K562 (cell line): ENCODE data around the gene LAMB2. TPM values are rescaled to one million over a fixed set of nuclear protein-coding genes. Genes with fewer than 3 reads are reported as not detected.

ENCODE experiments used
- CCNT2 ChIP-seq: IDR thresholded peaks from 2 replicates; pipeline ENCODE4 v1.6.1; 2011; ENCODE audit warnings: borderline replicate concordance, low read depth, mild to moderate bottlenecking, moderate library complexity, mixed read lengths, low read length; ENCODE audit not compliant: insufficient read length; ENCODE audit errors: extremely low read depth
- FOXK2 ChIP-seq, 2 experiments: fragments of 450-650 bp; IDR thresholded peaks in 1 of 2; conservative IDR thresholded peaks in 1 of 2; 2 replicates each; pipeline ENCODE4 v1.6.1; 2016; ENCODE audit warnings: low read depth in 2 of 2, mild to moderate bottlenecking in 1 of 2
- ILF3 ChIP-seq: fragments of 450-650 bp; IDR thresholded peaks from 2 replicates; pipeline ENCODE4 v1.6.1; 2018; ENCODE audit warnings: antibody characterized with exemption, mild to moderate bottlenecking, moderate library complexity, borderline replicate concordance
- KAT8 ChIP-seq: fragments of 450-650 bp; IDR thresholded peaks from 2 replicates; pipeline ENCODE4 v1.6.1; 2016; ENCODE audit warnings: low read depth, mild to moderate bottlenecking
- KLF16 ChIP-seq: IDR thresholded peaks from 2 replicates; pipeline ENCODE4 v1.6.1; 2016; ENCODE audit warnings: antibody characterized with exemption
- MAFF ChIP-seq: IDR thresholded peaks from 2 replicates; pipeline ENCODE4 v1.6.1; 2012; ENCODE audit warnings: low read length, improper control_type of control experiment
- MYC ChIP-seq, 2 experiments: fragments of 250-450 bp in 1 of 2; sonication (Bioruptor Pico) in 1 of 2; IDR thresholded peaks; 2 replicates each; pipeline versions ENCODE4 v1.5.1 to v1.6.1; 2012 to 2021; ENCODE audit warnings: low read depth in 2 of 2, borderline replicate concordance in 1 of 2, improper control_type of control experiment in 1 of 2, low read length in 1 of 2, mild to moderate bottlenecking in 1 of 2, moderate library complexity in 1 of 2
- NFE2 ChIP-seq: IDR thresholded peaks from 2 replicates; pipeline ENCODE4 v1.6.1; 2014; ENCODE audit warnings: antibody characterized with exemption, low read depth
- PTTG1 ChIP-seq: fragments of 450-650 bp; IDR thresholded peaks from 2 replicates; pipeline ENCODE4 v1.6.1; 2016; ENCODE audit warnings: low read depth, mild to moderate bottlenecking, missing genetic modification characterization, missing compliant biosample characterization
- SAFB ChIP-seq: fragments of 200-400 bp; formaldehyde crosslinking; IDR thresholded peaks from 2 replicates; pipeline ENCODE4 v1.6.1; 2017; ENCODE audit warnings: low read depth, low read length, borderline replicate concordance
- U2AF2 ChIP-seq: fragments of 200-400 bp; formaldehyde crosslinking; optimal IDR thresholded peaks from 2 replicates; pipeline ENCODE3; 2017; ENCODE audit warnings: low read depth, mild to moderate bottlenecking, low read length
- ZNF347 ChIP-seq: fragments of 450-650 bp; formaldehyde crosslinking; IDR thresholded peaks from 2 replicates; pipeline ENCODE4 v1.4.0; 2020; ENCODE audit warnings: low read depth, mild to moderate bottlenecking, moderate library complexity
- ZNF551 ChIP-seq: fragments of 250-450 bp; sonication (Bioruptor Pico); IDR thresholded peaks from 2 replicates; pipeline ENCODE4 v1.5.0; 2021; ENCODE audit warnings: mild to moderate bottlenecking, moderate library complexity
- polyA plus RNA-seq, 8 experiments: library from polyadenylated mRNA; depleted of rRNA in 4 of 8; stranded (reverse) in 5 of 8; unstranded in 3 of 8; fragments of >200 nt; fragmentation: Nextera tagmentation in 2 of 8; fragmentation: Illumina TruSeq in 1 of 8; extraction: Ambion mirVana in 2 of 8; extraction: Trizol in 1 of 8; gene quantifications; 2 replicates each; pipeline versions ENCODE4 v1.2.1 to v1.2.3, GENCODE V29; 2011 to 2014; ENCODE audit warnings: inconsistent platforms in 1 of 8, missing spikeins in 1 of 8
- total RNA-seq, 7 experiments: library from RNA; depleted of rRNA in 6 of 7; stranded (reverse); fragments of >200 nt in 6 of 7; fragmentation: Illumina TruSeq in 2 of 7; extraction: Trizol in 2 of 7; gene quantifications; 2 replicates each; pipeline versions ENCODE4 v1.2.1 to v1.2.3, GENCODE V29; 2011 to 2021; ENCODE audit warnings: low replicate concordance in 1 of 7
- TF ChIP-seq, protein P1 (sequence below): sonication (generic); formaldehyde crosslinking; IDR thresholded peaks from 2 replicates; pipeline ENCODE4 v1.9.0; 2022; ENCODE audit warnings: mild to moderate bottlenecking, missing genetic modification reagents
- TF ChIP-seq, protein P2 (sequence below): sonication (generic); formaldehyde crosslinking; IDR thresholded peaks from 2 replicates; pipeline ENCODE4 v1.4.0; 2020; ENCODE audit warnings: mild to moderate bottlenecking, missing genetic modification reagents
- TF ChIP-seq, protein P3 (sequence below): fragments of 200-800 bp; sonication (Bioruptor generic); IDR thresholded peaks from 2 replicates; pipeline ENCODE4 v1.6.1; 2017; ENCODE audit warnings: missing genetic modification characterization, missing compliant biosample characterization
- TF ChIP-seq, protein P4 (sequence below): fragments of 250-450 bp; sonication (Bioruptor Pico); IDR thresholded peaks from 2 replicates; pipeline ENCODE4 v1.8.0; 2021; ENCODE audit warnings: moderate library complexity, mild to moderate bottlenecking, inconsistent platforms
- TF ChIP-seq, protein P5 (sequence below): sonication (generic); formaldehyde crosslinking; IDR thresholded peaks from 2 replicates; pipeline ENCODE4 v1.8.1; 2023; ENCODE audit warnings: mild to moderate bottlenecking, missing genetic modification reagents
- TF ChIP-seq, protein P6 (sequence below): sonication (generic); formaldehyde crosslinking; IDR thresholded peaks from 2 replicates; pipeline ENCODE4 v1.8.0; 2022; ENCODE audit warnings: missing genetic modification reagents, mild to moderate bottlenecking, moderate library complexity, borderline replicate concordance

The LAMB2 gene
- total and polyA plus RNA-seq, 9 of the 15 experiments (the other 6 are each of a cell fraction or from before 2014, with no cell fraction given), result 1.4 to 26.0 (median 16.2) TPM

DNA sequence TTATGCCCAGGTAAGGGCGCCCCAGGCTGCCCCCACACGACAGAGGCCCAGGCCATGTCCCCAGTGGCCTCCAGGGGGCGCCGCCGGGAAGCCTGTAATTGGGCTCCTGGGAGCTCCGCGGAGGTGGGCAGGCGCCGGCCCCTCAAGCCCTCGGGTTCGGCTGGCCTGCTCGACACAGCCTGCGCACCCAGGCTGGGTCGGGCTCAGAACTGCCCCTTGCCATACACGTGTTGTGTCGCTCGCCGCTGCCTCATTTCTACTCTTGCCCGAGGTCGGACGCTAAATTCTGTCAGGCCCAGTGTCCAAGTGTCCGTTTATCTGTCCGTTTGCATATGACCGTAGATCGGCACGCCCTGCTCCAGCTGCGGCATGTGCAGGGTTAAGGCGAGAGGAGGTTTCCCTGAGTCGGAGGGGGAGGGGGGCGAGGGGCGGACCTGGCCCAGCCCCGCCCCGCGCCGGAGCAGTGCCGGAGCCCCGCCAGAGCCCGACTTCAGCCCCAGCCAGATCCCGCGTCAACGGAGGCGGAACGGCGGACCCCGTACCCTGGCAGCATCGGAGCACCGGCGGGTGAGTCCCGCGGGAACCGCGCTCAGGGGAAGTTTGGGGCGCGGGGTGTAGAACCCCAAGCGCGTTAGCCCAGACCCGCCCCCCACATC, 38.4 kb upstream of the LAMB2 start, which contains the start of gene KLHDC8B (continued):
- TF ChIP-seq KLF16, result peak; percentile 68; the same call in 1 of the 2 replicates
- peak; percentile 63; the same call in 1 of the 2 replicates for TF ChIP-seq MYC (IDR thresholded peaks at IDR 0.05; ENCODE audit: low read depth, low read length)
- no peak for TF ChIP-seq MYC (CRISPR knock-in tag; IDR thresholded peaks at IDR 0.05; ENCODE audit: borderline replicate concordance, low read depth)
- TF ChIP-seq, protein P1, sequence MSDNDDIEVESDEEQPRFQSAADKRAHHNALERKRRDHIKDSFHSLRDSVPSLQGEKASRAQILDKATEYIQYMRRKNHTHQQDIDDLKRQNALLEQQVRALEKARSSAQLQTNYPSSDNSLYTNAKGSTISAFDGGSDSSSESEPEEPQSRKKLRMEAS (CRISPR knock-in tag), result peak; percentile 86
- TF ChIP-seq SAFB, result no peak
- TF ChIP-seq KAT8, result no peak
- TF ChIP-seq ZNF347, result no peak
- TF ChIP-seq, protein P2, sequence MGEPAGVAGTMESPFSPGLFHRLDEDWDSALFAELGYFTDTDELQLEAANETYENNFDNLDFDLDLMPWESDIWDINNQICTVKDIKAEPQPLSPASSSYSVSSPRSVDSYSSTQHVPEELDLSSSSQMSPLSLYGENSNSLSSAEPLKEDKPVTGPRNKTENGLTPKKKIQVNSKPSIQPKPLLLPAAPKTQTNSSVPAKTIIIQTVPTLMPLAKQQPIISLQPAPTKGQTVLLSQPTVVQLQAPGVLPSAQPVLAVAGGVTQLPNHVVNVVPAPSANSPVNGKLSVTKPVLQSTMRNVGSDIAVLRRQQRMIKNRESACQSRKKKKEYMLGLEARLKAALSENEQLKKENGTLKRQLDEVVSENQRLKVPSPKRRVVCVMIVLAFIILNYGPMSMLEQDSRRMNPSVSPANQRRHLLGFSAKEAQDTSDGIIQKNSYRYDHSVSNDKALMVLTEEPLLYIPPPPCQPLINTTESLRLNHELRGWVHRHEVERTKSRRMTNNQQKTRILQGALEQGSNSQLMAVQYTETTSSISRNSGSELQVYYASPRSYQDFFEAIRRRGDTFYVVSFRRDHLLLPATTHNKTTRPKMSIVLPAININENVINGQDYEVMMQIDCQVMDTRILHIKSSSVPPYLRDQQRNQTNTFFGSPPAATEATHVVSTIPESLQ (CRISPR knock-in tag), result no peak
- TF ChIP-seq MAFF, result no peak
- TF ChIP-seq, protein P3, sequence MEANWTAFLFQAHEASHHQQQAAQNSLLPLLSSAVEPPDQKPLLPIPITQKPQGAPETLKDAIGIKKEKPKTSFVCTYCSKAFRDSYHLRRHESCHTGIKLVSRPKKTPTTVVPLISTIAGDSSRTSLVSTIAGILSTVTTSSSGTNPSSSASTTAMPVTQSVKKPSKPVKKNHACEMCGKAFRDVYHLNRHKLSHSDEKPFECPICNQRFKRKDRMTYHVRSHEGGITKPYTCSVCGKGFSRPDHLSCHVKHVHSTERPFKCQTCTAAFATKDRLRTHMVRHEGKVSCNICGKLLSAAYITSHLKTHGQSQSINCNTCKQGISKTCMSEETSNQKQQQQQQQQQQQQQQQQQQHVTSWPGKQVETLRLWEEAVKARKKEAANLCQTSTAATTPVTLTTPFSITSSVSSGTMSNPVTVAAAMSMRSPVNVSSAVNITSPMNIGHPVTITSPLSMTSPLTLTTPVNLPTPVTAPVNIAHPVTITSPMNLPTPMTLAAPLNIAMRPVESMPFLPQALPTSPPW (CRISPR knock-in tag), result peak; percentile 92
- no peak for TF ChIP-seq NFE2
- TF ChIP-seq FOXK2 (conservative IDR thresholded peaks at IDR 0.05 in 1 of 2, IDR thresholded peaks at IDR 0.05 in 1 of 2; ENCODE audit: low read depth in 2 of 2), result no peak
- TF ChIP-seq, protein P4, sequence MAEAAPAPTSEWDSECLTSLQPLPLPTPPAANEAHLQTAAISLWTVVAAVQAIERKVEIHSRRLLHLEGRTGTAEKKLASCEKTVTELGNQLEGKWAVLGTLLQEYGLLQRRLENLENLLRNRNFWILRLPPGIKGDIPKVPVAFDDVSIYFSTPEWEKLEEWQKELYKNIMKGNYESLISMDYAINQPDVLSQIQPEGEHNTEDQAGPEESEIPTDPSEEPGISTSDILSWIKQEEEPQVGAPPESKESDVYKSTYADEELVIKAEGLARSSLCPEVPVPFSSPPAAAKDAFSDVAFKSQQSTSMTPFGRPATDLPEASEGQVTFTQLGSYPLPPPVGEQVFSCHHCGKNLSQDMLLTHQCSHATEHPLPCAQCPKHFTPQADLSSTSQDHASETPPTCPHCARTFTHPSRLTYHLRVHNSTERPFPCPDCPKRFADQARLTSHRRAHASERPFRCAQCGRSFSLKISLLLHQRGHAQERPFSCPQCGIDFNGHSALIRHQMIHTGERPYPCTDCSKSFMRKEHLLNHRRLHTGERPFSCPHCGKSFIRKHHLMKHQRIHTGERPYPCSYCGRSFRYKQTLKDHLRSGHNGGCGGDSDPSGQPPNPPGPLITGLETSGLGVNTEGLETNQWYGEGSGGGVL, result no peak
- no peak for TF ChIP-seq ILF3
- no peak for TF ChIP-seq ZNF551 (CRISPR knock-in tag)
- peak; percentile 90 for TF ChIP-seq CCNT2
- TF ChIP-seq, protein P5, sequence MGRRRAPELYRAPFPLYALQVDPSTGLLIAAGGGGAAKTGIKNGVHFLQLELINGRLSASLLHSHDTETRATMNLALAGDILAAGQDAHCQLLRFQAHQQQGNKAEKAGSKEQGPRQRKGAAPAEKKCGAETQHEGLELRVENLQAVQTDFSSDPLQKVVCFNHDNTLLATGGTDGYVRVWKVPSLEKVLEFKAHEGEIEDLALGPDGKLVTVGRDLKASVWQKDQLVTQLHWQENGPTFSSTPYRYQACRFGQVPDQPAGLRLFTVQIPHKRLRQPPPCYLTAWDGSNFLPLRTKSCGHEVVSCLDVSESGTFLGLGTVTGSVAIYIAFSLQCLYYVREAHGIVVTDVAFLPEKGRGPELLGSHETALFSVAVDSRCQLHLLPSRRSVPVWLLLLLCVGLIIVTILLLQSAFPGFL (CRISPR knock-in tag), result no peak
- TF ChIP-seq PTTG1, result no peak
- TF ChIP-seq, protein P6, sequence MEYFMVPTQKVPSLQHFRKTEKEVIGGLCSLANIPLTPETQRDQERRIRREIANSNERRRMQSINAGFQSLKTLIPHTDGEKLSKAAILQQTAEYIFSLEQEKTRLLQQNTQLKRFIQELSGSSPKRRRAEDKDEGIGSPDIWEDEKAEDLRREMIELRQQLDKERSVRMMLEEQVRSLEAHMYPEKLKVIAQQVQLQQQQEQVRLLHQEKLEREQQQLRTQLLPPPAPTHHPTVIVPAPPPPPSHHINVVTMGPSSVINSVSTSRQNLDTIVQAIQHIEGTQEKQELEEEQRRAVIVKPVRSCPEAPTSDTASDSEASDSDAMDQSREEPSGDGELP (CRISPR knock-in tag), result peak; percentile 99
- no peak for TF ChIP-seq U2AF2
